HG02885 (cell line): ENCODE data around the gene SERTAD2.

Source experiments
- ATAC-seq: cut with Tn5 transposase; IDR thresholded peaks from one replicate; pipeline ENCODE4 v1.9.1; 2021; ENCODE audit warnings: mild to moderate bottlenecking; ENCODE audit not compliant: unreplicated experiment, poor library complexity

SERTAD2 gene

GRCh38 chr2:64594226-64594989, 59.3 kb downstream of the SERTAD2 start:
- no peak for ATAC-seq

GRCh38 chr2:64593035-64593655, 60.6 kb downstream of the SERTAD2 start:
- no peak for ATAC-seq

GRCh38 chr2:64591188-64591587, 62.5 kb downstream of the SERTAD2 start:
- ATAC-seq, result no peak

- no peak for ATAC-seq
Observed at GRCh38 chr2:64587561-64587960, 66.2 kb downstream of the SERTAD2 start.

- peak; percentile 32 for ATAC-seq
Observed at GRCh38 chr2:64586883-64587481, 66.7 kb downstream of the SERTAD2 start.

- no peak for ATAC-seq
Observed at GRCh38 chr2:64586054-64586453, 67.7 kb downstream of the SERTAD2 start.

- ATAC-seq, result peak; percentile 92
Observed at GRCh38 chr2:64582774-64583340, 70.9 kb downstream of the SERTAD2 start.

GRCh38 chr2:64581777-64582539, 71.8 kb downstream of the SERTAD2 start:
- peak; percentile 40 for ATAC-seq
